Activated CD4-positive, alpha-beta T cell treated with anti-CD3 and anti-CD28 coated beads, Interleukin-2, amount 10 ng/mL, durations not matched to agents 7 days and 5 days (primary cell): Measurements from ENCODE around the gene SLC30A10. TPM values are rescaled to one million over a fixed set of nuclear protein-coding genes. Genes with fewer than 3 reads are reported as not detected.

Experiments used
- CTCF ChIA-PET: fragments of 350-600 bp; sonication (Branson Sonifier 250); formaldehyde crosslinking; loops from one replicate; lab custom pipeline; 2021; ENCODE audit warnings: antibody characterized with exemption; lab: Charles Lee
- POLR2A ChIA-PET: fragments of 350-600 bp; sonication (Branson Sonifier 250); formaldehyde crosslinking; loops from one replicate; lab custom pipeline; 2021; ENCODE audit warnings: antibody characterized with exemption; lab: Charles Lee
- DNase-seq: peaks from one replicate; pipeline ENCODE4 v3.0.0-alpha.2; 2020
- H3K27ac Mint-ChIP-seq: one replicate; pipeline ENCODE4 v1.8.0; 2021; ENCODE audit warnings: mild to moderate bottlenecking, moderate library complexity, mixed read lengths
- H3K27me3 Mint-ChIP-seq: one replicate; pipeline ENCODE4 v1.8.0; 2021; ENCODE audit warnings: mixed read lengths
- H3K36me3 Mint-ChIP-seq: one replicate; pipeline ENCODE4 v1.8.0; 2021; ENCODE audit warnings: low read depth, mixed read lengths
- H3K4me1 Mint-ChIP-seq: one replicate; pipeline ENCODE4 v1.8.0; 2021; ENCODE audit warnings: mixed read lengths
- H3K4me3 Mint-ChIP-seq: one replicate; pipeline ENCODE4 v1.8.0; 2021; ENCODE audit warnings: mild to moderate bottlenecking, moderate library complexity, mixed read lengths
- H3K9me3 Mint-ChIP-seq: one replicate; pipeline ENCODE4 v1.8.0; 2021; ENCODE audit warnings: mixed read lengths
- total RNA-seq, 2 experiments: library from RNA; stranded (reverse); gene quantifications; one replicate each; pipeline ENCODE4 v1.2.3, GENCODE V29; 2021

SLC30A10 gene
- total RNA-seq, result not detected

DNA sequence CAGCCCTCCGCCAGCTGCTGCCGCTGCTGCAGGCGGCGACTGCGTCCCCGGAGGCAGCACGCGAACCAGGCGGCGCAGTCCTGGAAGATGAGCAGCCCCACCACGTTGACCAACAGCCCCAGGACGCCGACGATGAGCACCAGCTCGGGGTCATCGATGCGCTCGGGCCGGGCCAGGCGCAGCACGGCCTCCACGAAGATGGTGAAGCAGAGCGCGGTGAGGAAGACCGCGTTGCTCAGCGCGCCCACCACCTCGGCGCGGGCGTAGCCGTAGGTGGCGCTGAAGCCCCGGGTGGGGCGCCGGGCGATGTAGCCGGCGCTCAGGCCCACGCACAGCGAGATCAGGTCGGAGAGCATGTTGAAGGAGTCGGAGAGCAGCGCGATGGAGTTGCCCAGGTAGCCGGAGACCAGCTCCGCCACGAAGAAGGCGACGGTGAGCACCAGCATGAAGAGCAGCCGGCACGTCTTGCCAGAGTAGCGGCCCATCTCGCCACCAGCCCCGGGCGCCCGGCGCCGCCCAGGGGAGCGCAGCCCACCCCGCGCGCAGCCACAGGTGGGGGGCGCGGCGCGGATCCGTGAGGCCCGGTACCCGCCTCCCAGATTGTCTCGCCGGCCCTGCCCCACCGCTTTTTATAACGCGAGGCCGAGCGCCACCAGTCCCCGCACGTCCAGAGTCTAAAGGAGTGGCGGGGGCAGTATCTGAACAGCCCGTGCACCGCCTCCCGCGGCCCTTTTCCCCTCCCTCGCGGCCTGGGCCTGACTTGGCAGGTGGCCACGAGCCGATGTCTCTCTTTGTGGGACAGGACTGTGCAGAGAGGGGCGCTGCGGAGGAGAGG lies at the start of gene SLC30A10:
TSS of gene SLC30A10 (minus strand) at position 602 of the 835 bp plus-strand sequence. CDS start at position 485, 117 bp downstream.
- POLR2A ChIA-PET, result no interaction called here
- no peak for DNase-seq
- peaks cover 5% of the 10 kb centered on the region for H3K4me1 Mint-ChIP-seq
- H3K27me3 Mint-ChIP-seq, result peaks cover 44% of the 10 kb centered on the region
- H3K27ac Mint-ChIP-seq, result no peak within 1 kb of the TSS
- CTCF ChIA-PET, result no interaction called here
- H3K4me3 Mint-ChIP-seq, result peak within 1 kb of the TSS; percentile 54
- H3K36me3 Mint-ChIP-seq, result no peaks in the 10 kb centered on the region
- no peaks in the 10 kb centered on the region for H3K9me3 Mint-ChIP-seq

- peaks cover 58% of the 10 kb centered on the region for H3K36me3 Mint-ChIP-seq
- no peak overlapping the region for H3K4me3 Mint-ChIP-seq
- peaks cover 2% of the 10 kb centered on the region for H3K4me1 Mint-ChIP-seq
- ChIA-PET POLR2A (no interaction called here), CTCF (no interaction called here)
- no peaks in the 10 kb centered on the region for H3K27me3 Mint-ChIP-seq
- DNase-seq, result no peak
- no peak overlapping the region for H3K27ac Mint-ChIP-seq
- H3K9me3 Mint-ChIP-seq, result no peaks in the 10 kb centered on the region
Measured at GRCh38 chr1:219973213-219973612, 44.9 kb upstream of the SLC30A10 start.

DNA sequence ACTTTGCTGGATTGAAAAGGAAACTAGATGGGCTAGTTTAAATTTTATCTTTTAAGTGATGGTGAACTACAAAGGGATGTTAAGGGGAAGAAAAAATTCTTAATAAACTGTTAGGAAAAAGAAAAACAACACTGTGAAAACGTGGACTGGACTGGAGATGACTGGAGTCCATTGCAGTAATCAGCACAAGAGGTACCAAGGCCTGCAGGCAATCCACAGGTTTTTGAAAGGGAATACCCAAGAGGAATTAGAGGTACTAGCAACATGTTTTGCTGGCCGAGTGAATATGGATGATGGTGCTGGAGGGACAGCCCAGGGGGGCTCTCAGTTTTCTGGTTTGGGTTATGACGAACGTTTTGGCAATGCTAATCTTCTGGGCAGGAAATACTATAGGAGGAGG lies 39.0 kb upstream of the SLC30A10 start:
- ChIA-PET CTCF (interaction anchor here (1.2 kb wide), 1 partner anchor 11 kb away, joined by 3 read pairs; no protein-coding TSS in a partner anchor), POLR2A (no interaction called here)
- H3K27ac Mint-ChIP-seq, result no peak overlapping the region
- peaks cover 11% of the 10 kb centered on the region for H3K4me1 Mint-ChIP-seq
- no peaks in the 10 kb centered on the region for H3K9me3 Mint-ChIP-seq
- DNase-seq, result no peak
- H3K36me3 Mint-ChIP-seq, result peaks cover 37% of the 10 kb centered on the region
- no peaks in the 10 kb centered on the region for H3K27me3 Mint-ChIP-seq
- H3K4me3 Mint-ChIP-seq, result no peak overlapping the region

DNA sequence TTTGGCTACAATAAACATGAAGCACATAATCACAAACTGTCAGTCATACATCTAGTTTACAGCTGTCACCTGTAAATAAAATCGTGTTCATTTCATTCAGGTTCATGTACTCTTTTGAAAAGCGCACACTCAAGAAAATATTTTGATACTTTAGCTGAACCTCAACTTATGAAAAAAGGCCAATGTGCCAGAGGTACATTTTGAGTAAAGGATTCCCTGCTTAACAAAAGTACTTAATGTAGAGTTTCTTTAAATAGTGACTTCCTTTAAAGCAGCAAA lies 37.7 kb upstream of the SLC30A10 start:
- no peaks in the 10 kb centered on the region for H3K27me3 Mint-ChIP-seq
- H3K4me3 Mint-ChIP-seq, result no peak overlapping the region
- H3K27ac Mint-ChIP-seq, result no peak overlapping the region
- CTCF ChIA-PET, result interaction anchor here (1.1 kb wide), 1 partner anchor 11 kb away, joined by 3 read pairs; no protein-coding TSS in a partner anchor
- peaks cover 30% of the 10 kb centered on the region for H3K36me3 Mint-ChIP-seq
- DNase-seq, result no peak
- POLR2A ChIA-PET, result no interaction called here
- H3K4me1 Mint-ChIP-seq, result peaks cover 11% of the 10 kb centered on the region
- no peaks in the 10 kb centered on the region for H3K9me3 Mint-ChIP-seq

DNA sequence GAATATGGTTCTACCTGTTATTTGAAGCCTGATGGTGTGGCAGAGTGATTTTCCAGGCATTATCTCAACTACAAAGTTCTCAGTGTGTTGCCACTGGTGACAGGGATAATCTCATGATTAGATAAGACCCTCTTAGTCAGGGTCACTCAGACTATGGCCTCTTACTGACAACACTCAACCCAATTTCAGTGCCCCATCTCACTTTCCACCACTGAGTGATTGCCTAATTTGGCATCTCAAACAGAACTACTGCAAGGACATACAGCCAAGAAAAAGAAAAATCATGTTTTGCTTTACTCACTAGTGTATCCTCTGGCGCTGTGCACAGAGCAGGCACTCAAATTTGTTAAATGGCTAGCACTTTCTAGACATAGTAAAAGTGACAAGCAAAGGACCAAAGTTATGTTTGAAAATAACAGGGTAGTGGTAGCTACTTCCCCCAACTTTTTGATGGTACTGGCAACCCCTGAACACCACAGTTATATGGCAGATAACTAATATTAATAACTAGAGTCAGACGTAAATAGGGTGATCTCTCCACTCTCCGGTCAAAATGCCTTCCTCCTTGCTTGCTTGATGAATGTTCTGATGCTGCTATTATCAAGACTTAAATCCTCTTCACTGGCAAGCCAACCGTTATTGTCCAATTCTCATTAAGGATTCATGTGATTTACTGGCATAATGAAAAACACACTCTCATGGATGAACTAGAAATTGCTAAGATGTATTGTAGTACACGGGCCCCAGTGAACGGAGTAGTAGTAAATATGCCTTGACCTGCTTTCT lies 37.1 kb upstream of the SLC30A10 start:
- DNase-seq, result no peak
- POLR2A ChIA-PET, result no interaction called here
- Mint-ChIP-seq H3K4me1 (peaks cover 11% of the 10 kb centered on the region), H3K27ac (no peak overlapping the region), H3K36me3 (peaks cover 26% of the 10 kb centered on the region), H3K4me3 (no peak overlapping the region), H3K27me3 (no peaks in the 10 kb centered on the region), H3K9me3 (no peaks in the 10 kb centered on the region)
- CTCF ChIA-PET, result interaction anchor here (1.1 kb wide), 1 partner anchor 11 kb away, joined by 3 read pairs; no protein-coding TSS in a partner anchor

GRCh38 chr1:219963432-219963831 lies 35.1 kb upstream of the SLC30A10 start:
- no peak overlapping the region for H3K4me3 Mint-ChIP-seq

GRCh38 chr1:219961684-219962083 lies 33.3 kb upstream of the SLC30A10 start:
- POLR2A ChIA-PET, result no interaction called here
- Mint-ChIP-seq H3K27ac (no peak overlapping the region), H3K4me3 (no peak overlapping the region), H3K9me3 (no peaks in the 10 kb centered on the region), H3K27me3 (no peaks in the 10 kb centered on the region), H3K36me3 (no peaks in the 10 kb centered on the region), H3K4me1 (no peaks in the 10 kb centered on the region)
- no peak for DNase-seq
- CTCF ChIA-PET, result no interaction called here

More at GRCh38 chr1:219963432-219963831, 35.1 kb upstream of the SLC30A10 start:
- Mint-ChIP-seq H3K9me3 (no peaks in the 10 kb centered on the region), H3K4me1 (peaks cover 11% of the 10 kb centered on the region), H3K36me3 (peaks cover 15% of the 10 kb centered on the region), H3K27me3 (no peaks in the 10 kb centered on the region), H3K27ac (no peak overlapping the region)
- CTCF ChIA-PET, result no interaction called here
- DNase-seq, result no peak
- POLR2A ChIA-PET, result no interaction called here

DNA sequence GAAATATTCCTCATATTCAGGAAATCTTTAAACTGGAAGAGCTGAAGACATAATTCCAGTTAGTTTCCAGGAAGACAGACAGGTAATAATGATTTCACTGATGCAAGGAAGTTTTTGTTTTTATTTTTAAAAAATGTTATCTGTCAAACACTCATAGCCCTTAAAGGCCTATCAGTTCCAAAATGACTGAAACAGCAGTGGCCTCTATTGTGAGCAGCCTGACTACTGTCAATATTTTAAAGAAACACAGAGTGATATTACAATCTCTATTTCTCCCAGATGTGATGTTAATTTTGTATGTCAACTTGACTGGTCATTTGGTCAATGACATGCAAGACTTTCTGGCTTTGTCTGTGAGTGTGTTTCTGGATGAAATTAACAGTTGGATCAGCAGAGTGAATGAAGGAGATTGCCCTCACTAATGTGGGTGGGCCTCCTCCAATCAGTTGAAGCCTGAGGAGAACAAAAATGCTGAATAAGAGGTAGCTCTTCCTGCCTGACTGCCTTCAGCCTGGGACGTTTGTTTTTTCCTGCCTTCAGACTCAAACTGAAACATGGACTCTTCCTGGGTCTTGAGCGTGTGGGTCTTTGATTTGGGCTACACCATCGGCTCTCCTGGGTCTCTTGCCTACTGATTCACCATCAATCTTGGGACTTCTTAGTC lies 31.3 kb upstream of the SLC30A10 start:
- DNase-seq, result no peak
- no peaks in the 10 kb centered on the region for H3K4me1 Mint-ChIP-seq
- no peaks in the 10 kb centered on the region for H3K36me3 Mint-ChIP-seq
- H3K27me3 Mint-ChIP-seq, result peaks cover 5% of the 10 kb centered on the region
- ChIA-PET CTCF (interaction anchor here (1.1 to 1.4 kb wide), 2 partner anchors 18 to 21 kb away, joined by 3 read pairs; no protein-coding TSS in a partner anchor), POLR2A (no interaction called here)
- H3K4me3 Mint-ChIP-seq, result no peak overlapping the region
- no peaks in the 10 kb centered on the region for H3K9me3 Mint-ChIP-seq
- H3K27ac Mint-ChIP-seq, result no peak overlapping the region

DNA sequence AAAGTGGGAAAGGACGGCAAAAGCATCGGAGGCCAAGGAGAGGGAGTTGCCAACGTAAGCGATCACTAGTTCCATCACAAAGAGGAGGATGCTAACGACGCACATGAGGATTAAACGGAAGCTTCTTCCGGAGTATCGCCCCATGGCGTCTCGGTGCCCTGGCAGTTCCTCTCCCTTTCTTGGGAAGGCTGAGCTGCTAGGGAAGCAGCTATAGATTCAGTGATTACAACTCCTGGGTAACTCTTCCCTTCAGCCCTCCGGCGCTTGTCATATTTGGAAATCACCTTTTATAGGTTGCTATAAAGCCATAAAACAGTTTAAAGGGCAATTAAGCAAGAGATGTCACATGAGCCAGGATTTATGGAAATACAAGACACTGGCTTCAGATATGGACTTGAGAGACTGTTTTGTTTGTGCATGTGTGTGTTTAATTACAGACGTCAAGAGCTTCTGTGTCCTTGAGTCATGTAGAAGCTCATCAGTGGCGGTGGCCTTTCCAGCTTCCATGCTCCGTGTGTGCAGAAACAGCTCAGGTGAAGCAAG lies 30.6 kb upstream of the SLC30A10 start:
- ChIA-PET POLR2A (no interaction called here), CTCF (interaction anchor here (1.1 to 1.4 kb wide), 2 partner anchors 19 to 20 kb away, joined by 3 read pairs; no protein-coding TSS in a partner anchor)
- DNase-seq, result no peak
- H3K27ac Mint-ChIP-seq, result no peak overlapping the region
- no peaks in the 10 kb centered on the region for H3K4me1 Mint-ChIP-seq
- H3K36me3 Mint-ChIP-seq, result no peaks in the 10 kb centered on the region
- H3K27me3 Mint-ChIP-seq, result peaks cover 7% of the 10 kb centered on the region
- H3K4me3 Mint-ChIP-seq, result no peak overlapping the region
- no peaks in the 10 kb centered on the region for H3K9me3 Mint-ChIP-seq

DNA sequence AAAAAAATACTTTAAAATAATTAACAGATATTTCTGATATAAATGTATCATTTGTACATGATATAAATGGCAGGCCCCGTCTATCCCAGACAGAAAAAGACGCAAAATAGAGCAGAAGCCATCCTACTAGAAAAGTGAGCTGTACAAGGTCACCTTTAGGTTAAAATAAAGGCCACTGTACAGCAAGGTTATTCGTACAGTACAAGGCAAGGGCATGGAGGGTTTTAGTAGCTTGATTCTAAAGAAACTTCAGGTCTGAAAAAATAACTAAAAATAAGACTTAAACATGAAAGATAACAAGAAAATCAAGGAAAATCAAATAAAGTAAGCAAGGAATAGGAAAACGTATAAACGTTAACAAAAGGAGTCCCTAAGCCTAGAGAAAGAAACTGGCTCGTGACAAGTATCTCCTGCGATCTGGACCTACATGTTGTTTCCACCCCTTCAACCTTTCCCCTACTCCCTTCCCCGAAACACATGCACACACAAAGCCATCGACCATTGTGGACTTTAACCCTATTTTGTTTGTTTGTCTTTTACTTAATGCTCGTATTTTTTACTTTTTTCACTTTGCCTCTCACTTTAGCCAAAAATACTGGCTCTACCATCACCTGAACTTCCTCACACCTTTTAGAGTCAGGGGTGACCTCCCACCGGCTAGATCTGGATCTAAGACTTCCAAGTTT lies 26.5 kb upstream of the SLC30A10 start:
- H3K9me3 Mint-ChIP-seq, result no peaks in the 10 kb centered on the region
- H3K4me1 Mint-ChIP-seq, result no peaks in the 10 kb centered on the region
- POLR2A ChIA-PET, result no interaction called here
- CTCF ChIA-PET, result no interaction called here
- no peak for DNase-seq
- H3K36me3 Mint-ChIP-seq, result no peaks in the 10 kb centered on the region
- H3K27ac Mint-ChIP-seq, result no peak overlapping the region
- no peak overlapping the region for H3K4me3 Mint-ChIP-seq
- H3K27me3 Mint-ChIP-seq, result peaks cover 10% of the 10 kb centered on the region

DNA sequence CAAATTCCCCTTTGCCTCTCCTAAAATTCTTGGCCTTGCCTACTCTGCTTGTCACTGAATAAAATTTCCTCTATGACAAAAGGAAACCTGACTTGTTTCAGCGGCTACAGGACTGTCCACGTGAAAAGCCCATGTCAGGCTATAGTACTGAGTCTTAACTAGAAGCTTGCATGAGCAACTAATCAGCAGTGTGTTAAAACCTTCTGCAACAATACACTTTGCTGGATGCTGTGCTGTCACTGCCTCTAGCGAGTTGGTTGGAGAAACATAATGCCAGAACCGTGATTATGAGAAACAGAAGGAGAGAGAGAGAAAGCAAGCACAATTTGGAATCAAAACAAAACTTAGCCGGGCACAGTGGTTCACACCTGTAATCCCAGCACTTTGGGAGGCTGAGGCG lies 25.7 kb upstream of the SLC30A10 start:
- no peak overlapping the region for H3K4me3 Mint-ChIP-seq
- no peak for DNase-seq
- ChIA-PET POLR2A (no interaction called here), CTCF (interaction anchor here (1.2 kb wide), 1 partner anchor 24 kb away, joined by 4 read pairs; no protein-coding TSS in a partner anchor)
- H3K36me3 Mint-ChIP-seq, result no peaks in the 10 kb centered on the region
- no peaks in the 10 kb centered on the region for H3K4me1 Mint-ChIP-seq
- H3K9me3 Mint-ChIP-seq, result no peaks in the 10 kb centered on the region
- no peak overlapping the region for H3K27ac Mint-ChIP-seq
- peaks cover 10% of the 10 kb centered on the region for H3K27me3 Mint-ChIP-seq

DNA sequence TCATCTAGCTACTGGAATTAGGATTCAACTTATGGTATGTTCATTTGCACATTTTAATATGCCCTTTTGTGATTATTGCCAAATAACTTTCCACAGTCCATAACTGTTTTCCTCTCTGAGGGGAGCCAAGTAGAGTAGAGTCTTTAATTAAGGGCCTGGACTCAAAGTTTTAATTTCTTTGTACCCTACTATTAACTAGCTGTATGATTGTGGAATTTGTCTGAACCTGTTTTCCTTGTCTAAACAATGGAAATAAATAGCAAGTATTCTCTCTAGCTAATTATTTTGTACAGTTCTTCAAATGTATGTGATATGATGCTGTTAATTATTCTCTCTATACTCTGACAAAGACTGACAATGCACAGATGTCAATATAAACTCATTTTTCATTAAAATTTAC lies 24.0 kb upstream of the SLC30A10 start:
- ChIA-PET POLR2A (no interaction called here), CTCF (no interaction called here)
- no peaks in the 10 kb centered on the region for H3K36me3 Mint-ChIP-seq
- no peak for DNase-seq
- H3K4me3 Mint-ChIP-seq, result no peak overlapping the region
- no peaks in the 10 kb centered on the region for H3K4me1 Mint-ChIP-seq
- no peak overlapping the region for H3K27ac Mint-ChIP-seq
- H3K27me3 Mint-ChIP-seq, result peaks cover 10% of the 10 kb centered on the region
- H3K9me3 Mint-ChIP-seq, result no peaks in the 10 kb centered on the region
